Ascending aorta (tissue), 2 donors: Measurements from ENCODE around the gene CSTPP1. TPM values are rescaled to one million over a fixed set of nuclear protein-coding genes. Genes with fewer than 3 reads are reported as not detected.

Experiments
- DNase-seq, 2 donors: peaks; one replicate each; pipeline ENCODE4 v3.0.0-alpha.2; 2019; ENCODE audit warnings: low spot score in 2 of 2
- H3K27ac ChIP-seq, 2 donors: fragments of 200-600 bp; sonication (generic); one replicate each; pipeline ENCODE4 v1.5.1; 2016 to 2017; ENCODE audit warnings: mild to moderate bottlenecking in 1 of 2
- H3K27me3 ChIP-seq: fragments of 200-600 bp; sonication (generic); one replicate; pipeline ENCODE4 v1.5.1; 2017
- H3K36me3 ChIP-seq, 2 donors: fragments of 200-600 bp; sonication (generic); one replicate each; pipeline ENCODE4 v1.5.1; 2016
- H3K4me1 ChIP-seq, 2 donors: fragments of 200-600 bp; sonication (generic); one replicate each; pipeline ENCODE4 v1.5.1; 2016 to 2017; ENCODE audit warnings: mild to moderate bottlenecking in 1 of 2
- H3K4me3 ChIP-seq, 2 donors: fragments of 200-600 bp; sonication (generic); one replicate each; pipeline ENCODE4 v1.5.1; 2016 to 2017; ENCODE audit warnings: mild to moderate bottlenecking in 1 of 2
- H3K9me3 ChIP-seq, 2 donors: fragments of 200-600 bp; sonication (generic); one replicate each; pipeline ENCODE4 v1.5.1; 2016
- CTCF ChIP-seq, 3 experiments: fragments of 200-600 bp in 2 of 3; fragments of 450-650 bp in 1 of 3; sonication (generic) in 2 of 3; IDR thresholded peaks; one replicate each; pipeline ENCODE4 v1.5.1; 2016 to 2019; ENCODE audit warnings: antibody characterized with exemption in 3 of 3, mild to moderate bottlenecking in 1 of 3, moderate library complexity in 1 of 3
- intact Hi-C: fragments of 100-400 bp; cut with DNase I; formaldehyde crosslinking; loops from one replicate; pipeline ENCODE4 v1.15.1; 2023
- total RNA-seq: library from RNA; depleted of rRNA; stranded (reverse); fragments of >200 nt; gene quantifications from one replicate; pipeline ENCODE4 v1.1.0, GENCODE V29; 2016

CSTPP1 gene
- total RNA-seq, 1 donor from 2014 or later = 16.6 TPM

- Histone ChIP-seq H3K4me3 (no peak overlapping the region), H3K36me3 (peaks cover 0 to 24% of the 10 kb centered on the region in 2 donors), H3K27ac (no peak overlapping the region), H3K27me3 (no peaks in the 10 kb centered on the region), H3K4me1 (peaks cover 0 to 3% of the 10 kb centered on the region in 2 donors), H3K9me3 (no peaks in the 10 kb centered on the region)
- intact Hi-C loops = no loop called here
- no peak for DNase-seq
- no peak for TF ChIP-seq CTCF (IDR thresholded peaks at IDR 0.05)
Measured at GRCh38 chr11:47157805-47158204, 221.2 kb downstream of the CSTPP1 start.

GRCh38 chr11:47158242-47158641 is 221.7 kb downstream of the CSTPP1 start:
- Histone ChIP-seq H3K27ac (no peak overlapping the region), H3K4me3 (no peak overlapping the region), H3K36me3 (peaks cover 0 to 24% of the 10 kb centered on the region in 2 donors), H3K27me3 (no peaks in the 10 kb centered on the region), H3K4me1 (peaks cover 0 to 3% of the 10 kb centered on the region in 2 donors), H3K9me3 (no peaks in the 10 kb centered on the region)
- DNase-seq = no peak
- intact Hi-C loops = no loop called here
- no peak for TF ChIP-seq CTCF (IDR thresholded peaks at IDR 0.05)

GRCh38 chr11:47160753-47161133 is 224.2 kb downstream of the CSTPP1 start:
- Histone ChIP-seq H3K36me3 (peaks cover 20 to 39% of the 10 kb centered on the region in 2 donors), H3K27ac (no peak overlapping the region), H3K4me3 (no peak overlapping the region), H3K27me3 (no peaks in the 10 kb centered on the region), H3K4me1 (peaks cover 0 to 3% of the 10 kb centered on the region in 2 donors), H3K9me3 (no peaks in the 10 kb centered on the region)
- intact Hi-C loops = no loop called here
- DNase-seq = no peak
- TF ChIP-seq CTCF (IDR thresholded peaks at IDR 0.05) = no peak

GRCh38 chr11:47161134-47161854 is 224.7 kb downstream of the CSTPP1 start:
- TF ChIP-seq CTCF (IDR thresholded peaks at IDR 0.05) = peak; percentile 46 to 64 (median 59)
- Histone ChIP-seq H3K4me1 (peaks cover 0 to 3% of the 10 kb centered on the region in 2 donors), H3K9me3 (no peaks in the 10 kb centered on the region), H3K27ac (no peak overlapping the region), H3K36me3 (peaks cover 25 to 39% of the 10 kb centered on the region in 2 donors), H3K27me3 (no peaks in the 10 kb centered on the region), H3K4me3 (no peak overlapping the region)
- no peak for DNase-seq
- intact Hi-C loops = no loop called here

GRCh38 chr11:47161890-47162289 is 225.3 kb downstream of the CSTPP1 start:
- DNase-seq = no peak
- intact Hi-C loops = no loop called here
- no peak overlapping the region for H3K27ac ChIP-seq
- TF ChIP-seq CTCF (IDR thresholded peaks at IDR 0.05) = no peak
- no peak overlapping the region for H3K4me3 ChIP-seq
- H3K9me3 ChIP-seq = no peaks in the 10 kb centered on the region
- H3K27me3 ChIP-seq = no peaks in the 10 kb centered on the region
- peaks cover 0 to 3% of the 10 kb centered on the region in 2 donors for H3K4me1 ChIP-seq
- peaks cover 31 to 43% of the 10 kb centered on the region in 2 donors for H3K36me3 ChIP-seq
